Ascending aorta (tissue), 2 donors: ENCODE measurements around the gene FNDC5. TPM values are rescaled to one million over a fixed set of nuclear protein-coding genes. Genes with fewer than 3 reads are reported as not detected.
A peak's percentile ranks its signal among the peaks of the same experiment; 100 is the strongest.

Experiments
- DNase-seq, 2 donors: peaks; one replicate each; pipeline ENCODE4 v3.0.0-alpha.2; 2019; ENCODE audit warnings: low spot score in 2 of 2
- H3K27ac ChIP-seq, 2 donors: fragments of 200-600 bp; sonication (generic); one replicate each; pipeline ENCODE4 v1.5.1; 2016 to 2017; ENCODE audit warnings: mild to moderate bottlenecking in 1 of 2
- H3K27me3 ChIP-seq: fragments of 200-600 bp; sonication (generic); one replicate; pipeline ENCODE4 v1.5.1; 2017
- H3K36me3 ChIP-seq, 2 donors: fragments of 200-600 bp; sonication (generic); one replicate each; pipeline ENCODE4 v1.5.1; 2016
- H3K4me1 ChIP-seq, 2 donors: fragments of 200-600 bp; sonication (generic); one replicate each; pipeline ENCODE4 v1.5.1; 2016 to 2017; ENCODE audit warnings: mild to moderate bottlenecking in 1 of 2
- H3K4me3 ChIP-seq, 2 donors: fragments of 200-600 bp; sonication (generic); one replicate each; pipeline ENCODE4 v1.5.1; 2016 to 2017; ENCODE audit warnings: mild to moderate bottlenecking in 1 of 2
- H3K9me3 ChIP-seq, 2 donors: fragments of 200-600 bp; sonication (generic); one replicate each; pipeline ENCODE4 v1.5.1; 2016
- intact Hi-C: fragments of 100-400 bp; cut with DNase I; formaldehyde crosslinking; loops from one replicate; pipeline ENCODE4 v1.15.1; 2023
- total RNA-seq: library from RNA; depleted of rRNA; stranded (reverse); fragments of >200 nt; gene quantifications from one replicate; pipeline ENCODE4 v1.1.0, GENCODE V29; 2016
- TF ChIP-seq, protein P1 (sequence below), 3 experiments: fragments of 200-600 bp in 2 of 3; fragments of 450-650 bp in 1 of 3; sonication (generic) in 2 of 3; IDR thresholded peaks; one replicate each; pipeline ENCODE4 v1.5.1; 2016 to 2019; ENCODE audit warnings: antibody characterized with exemption in 3 of 3, mild to moderate bottlenecking in 1 of 3, moderate library complexity in 1 of 3

Gene FNDC5
- total RNA-seq, 1 donor from 2014 or later = 8.9 TPM

DNA sequence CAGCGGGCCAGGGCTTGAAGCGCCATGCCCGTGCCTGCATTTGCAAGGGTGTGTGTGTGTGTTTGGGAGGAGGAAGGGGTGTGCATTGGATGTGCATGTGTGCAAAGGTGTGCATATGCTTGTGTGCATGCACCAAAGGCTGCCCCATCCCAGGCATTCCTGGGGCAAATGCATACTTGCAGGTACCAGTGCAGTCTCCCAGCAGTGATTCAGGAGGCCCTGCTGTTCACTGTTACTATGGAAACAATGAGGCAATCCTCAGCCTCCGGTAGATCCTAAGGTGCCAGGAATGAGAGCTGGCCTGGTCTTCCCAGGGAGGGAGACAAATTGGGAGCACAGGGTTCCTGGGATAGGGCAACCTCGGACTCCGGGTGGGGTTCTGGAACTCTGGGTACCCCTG lies 7.5 kb upstream of the FNDC5 start:
- H3K4me3 ChIP-seq = no peak overlapping the region
- no peaks in the 10 kb centered on the region for H3K9me3 ChIP-seq
- DNase-seq = no peak
- no peaks in the 10 kb centered on the region for H3K27me3 ChIP-seq
- no peaks in the 10 kb centered on the region for H3K36me3 ChIP-seq
- H3K27ac ChIP-seq = no peak overlapping the region
- intact Hi-C loops = no loop called here
- H3K4me1 ChIP-seq = peaks cover 9 to 10% of the 10 kb centered on the region in 2 donors
- TF ChIP-seq, protein P1, sequence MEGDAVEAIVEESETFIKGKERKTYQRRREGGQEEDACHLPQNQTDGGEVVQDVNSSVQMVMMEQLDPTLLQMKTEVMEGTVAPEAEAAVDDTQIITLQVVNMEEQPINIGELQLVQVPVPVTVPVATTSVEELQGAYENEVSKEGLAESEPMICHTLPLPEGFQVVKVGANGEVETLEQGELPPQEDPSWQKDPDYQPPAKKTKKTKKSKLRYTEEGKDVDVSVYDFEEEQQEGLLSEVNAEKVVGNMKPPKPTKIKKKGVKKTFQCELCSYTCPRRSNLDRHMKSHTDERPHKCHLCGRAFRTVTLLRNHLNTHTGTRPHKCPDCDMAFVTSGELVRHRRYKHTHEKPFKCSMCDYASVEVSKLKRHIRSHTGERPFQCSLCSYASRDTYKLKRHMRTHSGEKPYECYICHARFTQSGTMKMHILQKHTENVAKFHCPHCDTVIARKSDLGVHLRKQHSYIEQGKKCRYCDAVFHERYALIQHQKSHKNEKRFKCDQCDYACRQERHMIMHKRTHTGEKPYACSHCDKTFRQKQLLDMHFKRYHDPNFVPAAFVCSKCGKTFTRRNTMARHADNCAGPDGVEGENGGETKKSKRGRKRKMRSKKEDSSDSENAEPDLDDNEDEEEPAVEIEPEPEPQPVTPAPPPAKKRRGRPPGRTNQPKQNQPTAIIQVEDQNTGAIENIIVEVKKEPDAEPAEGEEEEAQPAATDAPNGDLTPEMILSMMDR (IDR thresholded peaks at IDR 0.05) = no peak

DNA sequence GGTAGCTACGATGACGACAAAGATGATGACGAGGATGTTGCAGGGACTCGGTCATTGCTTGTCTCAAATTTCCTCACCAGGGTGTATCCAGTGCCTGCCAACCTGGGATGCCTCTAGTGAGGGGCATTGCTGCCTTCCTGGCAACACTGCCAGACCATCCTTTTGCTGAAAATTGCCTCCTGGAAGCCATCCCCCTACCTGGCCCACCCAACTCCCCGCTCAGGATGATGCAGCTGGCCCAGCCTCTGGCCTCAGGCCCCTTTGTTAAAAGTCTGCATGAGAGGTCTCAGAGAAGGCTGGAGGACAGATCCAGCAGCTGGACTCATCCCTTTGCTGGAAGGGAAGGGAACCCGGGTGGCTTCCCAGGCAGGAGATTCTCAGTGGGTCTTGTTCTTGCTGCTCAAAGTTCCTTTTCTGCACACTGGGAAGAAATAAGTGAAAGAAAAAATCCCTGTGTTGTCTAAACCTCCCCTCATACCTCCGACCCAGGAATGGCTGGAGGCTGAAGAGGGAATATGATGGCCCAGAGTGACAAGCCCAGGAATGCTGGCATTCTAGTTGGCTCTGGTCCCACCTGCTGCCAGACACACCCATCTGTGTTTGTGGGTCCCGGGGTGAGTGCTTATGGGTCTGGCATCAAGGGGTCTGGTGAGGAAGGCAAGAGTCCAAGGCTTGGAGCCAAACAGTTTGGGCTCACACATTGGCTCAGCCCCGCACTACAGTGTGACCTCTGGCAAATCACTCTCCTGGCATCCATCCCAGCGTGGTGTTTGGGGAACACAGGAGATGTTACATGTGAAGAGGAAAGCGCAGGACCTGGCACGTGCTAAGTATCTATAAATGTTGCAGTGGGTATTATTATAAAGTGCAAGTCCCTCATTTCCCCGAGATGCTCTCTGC lies 6.7 kb upstream of the FNDC5 start:
- peak in 1 of 2 donors; percentile 35 for DNase-seq
- no peak overlapping the region for H3K4me3 ChIP-seq
- TF ChIP-seq, protein P1 (IDR thresholded peaks at IDR 0.05) = no peak
- H3K27me3 ChIP-seq = no peaks in the 10 kb centered on the region
- H3K4me1 ChIP-seq = peaks cover 9 to 14% of the 10 kb centered on the region in 2 donors
- no peaks in the 10 kb centered on the region for H3K36me3 ChIP-seq
- no peak overlapping the region for H3K27ac ChIP-seq
- H3K9me3 ChIP-seq = no peaks in the 10 kb centered on the region
- intact Hi-C loops = no loop called here

DNA sequence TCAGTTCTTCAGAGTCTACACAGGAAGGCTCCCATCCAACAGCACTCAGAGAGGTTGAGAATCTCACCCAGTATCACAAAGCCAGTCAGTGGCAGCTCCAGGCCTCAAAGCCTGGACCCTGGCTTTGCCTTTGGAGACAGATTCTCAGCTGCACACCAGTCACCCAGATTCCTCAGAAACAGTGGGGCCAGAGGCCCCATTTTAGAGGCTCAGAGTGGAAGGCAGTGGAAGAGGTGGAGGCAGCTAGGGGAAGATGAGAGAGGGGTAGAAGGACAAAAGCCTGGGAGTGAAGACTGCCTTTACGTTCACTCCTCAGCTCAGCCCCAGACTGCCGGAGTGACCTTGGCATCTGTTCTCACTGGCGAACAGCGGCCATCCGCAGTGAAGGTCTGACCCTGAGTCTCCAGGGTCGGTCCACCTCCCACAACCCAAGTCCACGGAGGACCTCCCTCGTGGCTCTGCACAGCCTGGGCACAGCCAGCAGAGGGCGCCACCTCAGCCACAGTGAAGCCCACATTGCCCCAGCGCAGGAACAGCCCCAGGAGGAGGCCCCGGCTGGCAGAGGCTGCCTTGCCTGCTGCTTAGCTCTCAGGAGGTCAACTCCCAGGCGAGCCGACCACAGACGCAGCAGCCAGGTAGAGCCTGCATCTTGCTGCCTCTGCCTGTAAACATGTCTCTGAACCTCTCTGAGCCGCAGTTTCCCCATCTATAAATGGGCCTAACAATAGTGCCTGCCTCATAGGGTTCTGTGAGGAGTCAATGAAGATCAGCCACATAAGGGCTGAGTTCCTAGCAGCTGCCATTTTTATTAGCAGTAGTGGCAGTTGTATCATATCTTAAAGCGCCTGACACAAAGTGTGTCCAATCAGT lies 5.9 kb upstream of the FNDC5 start:
- Histone ChIP-seq H3K4me3 (no peak overlapping the region), H3K9me3 (no peaks in the 10 kb centered on the region), H3K27ac (no peak overlapping the region), H3K36me3 (no peaks in the 10 kb centered on the region), H3K4me1 (peaks cover 4 to 9% of the 10 kb centered on the region in 2 donors), H3K27me3 (no peaks in the 10 kb centered on the region)
- TF ChIP-seq, protein P1 (IDR thresholded peaks at IDR 0.05) = peak; percentile 47 to 81 (median 50)
- intact Hi-C loops = no loop called here
- peak in 1 of 2 donors; percentile 65 for DNase-seq

DNA sequence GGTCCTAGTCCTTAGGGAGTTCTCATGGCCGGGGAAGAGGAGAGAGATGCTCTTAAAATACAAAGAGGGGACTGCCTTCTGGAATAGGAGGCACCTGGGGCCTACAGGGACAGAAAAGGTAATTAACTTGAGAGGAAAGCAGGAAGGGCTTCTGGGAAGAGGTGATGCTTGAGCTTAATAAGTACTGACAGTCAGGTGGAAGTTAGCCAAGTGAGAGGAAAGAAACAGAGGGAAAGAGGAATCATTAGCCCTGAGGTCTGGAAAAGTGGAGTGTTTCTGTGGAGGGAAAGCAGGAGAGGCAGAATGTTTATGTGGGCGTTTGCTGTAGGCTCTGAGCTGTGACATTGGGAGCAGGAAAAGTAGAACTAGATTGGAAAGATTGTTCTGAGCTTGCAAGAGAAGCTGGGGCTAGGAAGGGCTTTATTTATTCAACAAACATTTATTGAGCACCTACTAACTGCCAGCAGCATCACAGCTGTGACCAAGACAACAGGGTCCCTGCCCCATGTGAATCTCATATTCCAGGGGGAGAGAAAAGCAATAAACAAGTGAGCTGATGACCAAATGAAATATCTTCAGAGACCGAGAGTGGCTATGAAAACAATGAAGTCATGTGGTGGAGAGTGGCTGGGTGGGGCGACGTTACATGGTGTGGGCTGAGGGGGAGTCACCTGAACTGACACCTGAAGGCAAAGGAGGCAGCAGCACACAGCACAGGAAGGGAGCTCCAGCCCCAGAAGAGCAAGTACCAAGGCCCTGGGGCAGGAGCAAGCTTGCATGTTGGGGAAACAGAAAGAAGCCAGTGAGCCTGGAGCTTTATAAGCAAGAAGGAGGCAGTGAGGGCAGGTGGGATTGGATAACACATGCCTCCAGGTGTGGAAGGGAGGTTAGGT lies 4.4 kb upstream of the FNDC5 start:
- intact Hi-C loops = no loop called here
- peaks cover 3 to 16% of the 10 kb centered on the region in 2 donors for H3K4me1 ChIP-seq
- TF ChIP-seq, protein P1 (IDR thresholded peaks at IDR 0.05) = no peak

DNA sequence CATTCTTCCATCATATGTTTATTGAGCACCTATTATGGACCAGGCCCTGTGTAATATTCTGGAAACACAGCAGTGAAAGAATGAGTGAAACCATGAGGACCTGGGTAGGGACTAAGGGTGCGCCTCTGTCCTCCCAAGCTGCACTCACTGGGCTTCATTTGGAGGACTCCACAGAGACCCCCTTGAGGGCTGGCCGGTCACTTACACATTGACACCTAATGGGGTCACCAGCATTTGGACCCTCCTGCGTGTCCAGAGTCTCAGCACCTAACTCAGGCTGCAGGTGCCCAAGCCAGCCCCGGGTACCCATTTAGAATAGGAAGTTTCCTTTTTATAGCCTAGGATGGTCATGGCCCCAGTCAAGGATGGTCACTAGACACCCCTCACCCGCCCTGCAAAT lies 2.8 kb upstream of the FNDC5 start:
- Histone ChIP-seq H3K4me1 (peaks cover 4 to 21% of the 10 kb centered on the region in 2 donors), H3K4me3 (no peak overlapping the region), H3K27me3 (no peaks in the 10 kb centered on the region), H3K36me3 (no peaks in the 10 kb centered on the region), H3K9me3 (no peaks in the 10 kb centered on the region), H3K27ac (no peak overlapping the region)
- TF ChIP-seq, protein P1 (IDR thresholded peaks at IDR 0.05) = no peak
- intact Hi-C loops = no loop called here
- peak in 1 of 2 donors; percentile 58 for DNase-seq

More for the DNA sequence above, 4.4 kb upstream of the FNDC5 start:
- peak in 1 of 2 donors; percentile 40 for DNase-seq
- H3K27me3 ChIP-seq = no peaks in the 10 kb centered on the region
- H3K9me3 ChIP-seq = no peaks in the 10 kb centered on the region
- no peak overlapping the region for H3K4me3 ChIP-seq
- H3K27ac ChIP-seq = no peak overlapping the region
- no peaks in the 10 kb centered on the region for H3K36me3 ChIP-seq
